ENCODE results near the gene ARHGAP6. TPM values are rescaled to one million over a fixed set of nuclear protein-coding genes. Genes with fewer than 3 reads are reported as not detected.
A peak's percentile ranks its signal among the peaks of the same experiment; 100 is the strongest.

ARHGAP6 gene
- polyA plus RNA-seq, 5 donors = 17.4 to 25.1 (median 21.4) TPM

GRCh38 chrX:11429538-11430085 is 236.1 kb downstream of the ARHGAP6 start:
- no peak for DNase-seq

DNA sequence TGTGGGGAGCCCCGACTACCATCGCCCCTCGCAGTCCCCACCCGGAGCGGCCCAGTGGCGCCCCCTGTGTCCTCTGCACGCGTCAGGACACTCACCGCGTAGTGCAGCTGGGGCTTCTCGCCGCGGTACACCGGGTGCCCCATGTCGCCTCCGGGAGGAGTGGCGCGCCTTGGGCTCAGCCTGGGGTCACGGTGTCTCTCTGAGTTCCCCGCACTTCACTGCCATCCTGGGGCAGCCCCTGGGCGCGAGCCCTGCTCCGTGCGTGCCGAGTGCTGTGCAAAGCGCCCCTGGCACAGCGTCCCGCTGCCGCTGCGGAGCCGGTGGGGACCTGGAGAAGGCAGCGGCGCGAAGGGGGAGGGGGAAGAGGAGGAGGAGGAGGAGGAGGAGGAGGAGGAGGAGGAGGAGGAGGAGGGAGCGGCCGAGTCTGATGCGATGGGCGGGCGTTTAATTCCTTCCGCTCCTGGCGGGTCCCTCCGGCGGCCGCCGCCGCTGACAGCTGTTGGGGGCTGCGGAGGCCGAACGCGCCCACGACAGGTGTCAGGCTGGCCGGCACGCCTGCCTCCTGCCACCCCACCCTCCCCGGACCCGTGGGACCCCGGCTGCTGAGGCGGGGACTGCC is 238.2 kb downstream of the ARHGAP6 start:
- peak in 1 of 2 donors; percentile 19 for DNase-seq

GRCh38 chrX:11426712-11427452 is 238.8 kb downstream of the ARHGAP6 start:
- DNase-seq = peak in 1 of 2 donors; percentile 13

- no peak for DNase-seq
Observed at GRCh38 chrX:11424903-11425674, 240.6 kb downstream of the ARHGAP6 start.

- no peak for DNase-seq
Observed at GRCh38 chrX:11423949-11424348, 241.8 kb downstream of the ARHGAP6 start.

- DNase-seq = no peak
Observed at GRCh38 chrX:11423362-11423818, 242.3 kb downstream of the ARHGAP6 start.

- DNase-seq = no peak
Observed at GRCh38 chrX:11422525-11422857, 243.2 kb downstream of the ARHGAP6 start.

GRCh38 chrX:11421805-11422524 is 243.8 kb downstream of the ARHGAP6 start:
- no peak for DNase-seq

DNA sequence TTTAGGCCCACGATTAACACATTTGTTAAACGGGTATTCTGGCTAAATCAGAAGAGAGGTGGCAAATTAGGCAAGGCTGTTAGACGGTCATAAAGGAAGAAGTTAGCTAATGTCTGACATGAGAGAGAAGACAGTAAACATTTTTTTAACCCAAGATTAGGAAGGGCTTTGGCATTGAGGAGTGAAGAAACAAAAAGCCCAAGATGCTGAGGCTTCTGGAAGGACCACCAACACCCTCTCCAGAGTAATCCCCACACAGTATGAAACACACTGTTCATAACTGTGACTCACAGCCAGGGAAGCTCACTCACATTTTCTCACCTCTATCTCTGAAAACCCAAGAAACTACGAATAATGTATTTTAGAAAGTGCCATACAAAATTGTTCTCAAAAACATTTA is 244.9 kb downstream of the ARHGAP6 start:
- DNase-seq = no peak

DNA sequence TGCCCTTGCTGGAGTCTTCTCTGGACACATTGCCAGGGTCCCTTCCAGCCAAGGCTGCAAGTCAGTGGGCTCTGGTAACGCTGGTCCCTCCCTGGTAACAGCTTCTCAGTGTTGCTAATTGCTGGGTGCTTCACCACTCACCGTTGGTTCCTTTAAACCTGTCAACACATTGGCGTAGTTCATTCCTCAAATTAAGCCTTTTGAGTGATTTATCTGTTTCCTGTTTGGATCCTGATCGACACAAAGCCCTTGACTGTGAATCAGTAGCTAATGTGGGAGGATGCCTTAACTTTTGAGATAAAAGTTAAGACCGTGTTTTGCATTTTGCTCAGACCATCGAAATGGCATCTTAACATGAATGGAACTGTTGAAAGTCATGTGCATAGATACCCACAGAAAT is 246.6 kb downstream of the ARHGAP6 start:
- DNase-seq = no peak

GRCh38 chrX:11416600-11416999 is 249.1 kb downstream of the ARHGAP6 start:
- no peak for DNase-seq

DNA sequence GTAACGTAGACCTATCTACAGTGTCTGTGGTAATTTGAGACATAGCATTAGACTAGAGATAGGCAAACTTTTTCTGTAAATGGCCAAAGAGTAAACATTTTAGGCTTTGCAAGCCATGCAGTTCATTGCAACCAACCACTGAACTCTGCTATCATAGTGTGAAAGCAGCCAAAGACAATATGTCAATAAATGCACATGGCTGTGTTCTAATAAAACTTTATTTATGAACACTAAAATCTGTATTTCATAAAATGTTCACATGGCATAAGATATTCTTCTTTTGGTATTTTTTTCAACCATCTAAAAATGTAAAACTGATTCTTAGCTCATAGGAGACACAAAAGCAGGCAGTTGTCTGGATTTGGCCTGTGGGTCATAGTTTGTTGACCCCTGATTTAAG is 251.6 kb downstream of the ARHGAP6 start:
- DNase-seq = no peak

- no peak for DNase-seq
Observed at GRCh38 chrX:11412715-11413623, 252.8 kb downstream of the ARHGAP6 start.

DNA sequence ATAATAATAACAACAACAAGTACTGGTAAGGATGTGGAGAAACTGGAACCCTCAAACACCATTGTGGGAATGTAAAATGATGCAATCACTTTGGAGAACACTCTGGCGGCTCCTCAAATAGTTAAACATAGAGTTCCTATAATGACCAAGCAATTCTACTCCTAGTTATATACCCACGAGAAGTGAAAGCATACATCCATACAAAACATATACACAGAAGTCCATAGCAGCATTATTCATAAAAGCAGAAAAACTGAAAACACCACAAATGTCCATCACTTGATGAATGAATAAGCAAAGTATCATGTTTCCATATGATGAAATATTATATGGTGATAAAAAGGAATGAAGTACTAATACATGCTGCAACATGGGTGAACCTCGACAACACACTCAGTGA is 255.8 kb downstream of the ARHGAP6 start:
- DNase-seq = no peak

GRCh38 chrX:11408783-11409182 is 256.9 kb downstream of the ARHGAP6 start:
- no peak for DNase-seq

DNA sequence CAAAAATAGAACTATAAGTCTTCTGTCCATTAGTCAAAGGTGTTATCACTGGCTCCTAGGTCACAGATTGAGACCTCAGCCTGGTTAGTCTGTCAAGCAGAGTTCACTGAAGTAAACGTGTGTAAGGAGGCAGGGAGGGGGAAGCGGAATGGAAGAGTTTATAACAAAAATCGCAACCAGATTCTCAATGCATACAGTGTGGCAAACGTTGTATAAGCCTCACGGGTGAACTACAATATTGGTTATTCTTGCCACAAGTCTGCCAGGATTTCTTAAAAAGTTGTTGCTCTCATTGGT is 257.7 kb downstream of the ARHGAP6 start:
- no peak for DNase-seq

DNA sequence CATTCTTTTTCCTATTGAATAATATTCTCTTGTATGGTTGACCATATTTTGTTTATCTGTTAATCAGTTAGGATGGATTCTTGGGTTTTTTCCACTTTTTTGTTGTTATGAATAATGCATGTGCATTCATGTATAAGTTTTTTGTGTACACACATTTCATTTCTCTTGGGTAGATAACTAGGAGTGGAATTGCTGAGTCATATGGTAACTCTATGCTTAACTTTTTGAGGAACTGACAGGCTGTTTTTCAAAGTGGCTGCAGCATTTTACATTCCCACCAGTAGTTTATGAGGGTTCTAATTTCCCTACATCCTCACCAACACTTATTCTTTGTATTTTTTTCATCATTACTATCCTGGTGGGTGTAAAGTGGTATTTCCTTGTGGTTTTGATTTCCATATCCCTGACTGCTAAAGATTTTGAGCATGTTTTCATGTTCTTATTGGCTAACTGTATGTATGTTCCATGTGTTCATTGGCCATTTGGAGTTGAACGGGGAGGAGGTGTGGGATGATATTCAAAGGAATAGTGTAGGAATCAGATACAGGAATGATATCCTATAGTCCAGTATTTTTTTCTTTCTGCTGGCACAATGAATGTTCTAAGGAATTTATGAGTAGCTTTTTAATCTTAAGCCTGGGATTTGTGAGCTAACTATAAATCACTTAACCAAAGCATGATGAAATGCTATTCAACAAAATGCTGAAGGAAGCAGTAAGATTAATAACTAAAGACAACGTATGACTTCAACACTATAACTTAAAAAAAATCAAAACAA is 258.2 kb downstream of the ARHGAP6 start:
- DNase-seq = no peak

DNA sequence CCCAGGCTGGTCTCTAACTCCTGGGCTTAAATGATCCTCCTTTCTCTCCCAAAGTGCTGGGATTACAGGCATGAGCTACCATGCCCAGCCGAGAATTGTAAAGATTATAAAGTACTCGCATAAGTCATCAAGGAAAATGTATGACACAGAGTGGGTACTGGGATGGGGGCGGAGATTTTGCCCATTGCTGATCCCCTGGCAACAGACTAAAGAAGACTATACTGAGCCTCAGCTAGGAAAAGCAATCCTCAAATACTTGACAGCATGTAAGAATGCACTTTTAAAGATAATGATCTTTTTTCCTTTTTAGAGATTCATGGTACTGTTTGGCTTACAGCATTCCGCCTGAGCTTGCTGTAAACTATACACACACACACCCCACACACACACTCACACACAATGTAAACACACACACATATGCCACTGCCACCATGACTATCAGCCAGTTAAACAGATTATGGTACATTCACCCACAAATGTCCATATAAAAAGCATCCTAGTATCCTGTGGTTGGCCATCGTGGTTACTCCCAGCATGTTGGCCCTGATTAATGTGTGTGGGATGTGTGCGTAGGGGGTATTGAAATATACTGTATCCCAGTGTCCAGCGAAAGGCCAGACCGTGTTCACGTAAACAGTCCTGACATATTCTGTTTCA is 259.5 kb downstream of the ARHGAP6 start:
- DNase-seq = no peak

DNA sequence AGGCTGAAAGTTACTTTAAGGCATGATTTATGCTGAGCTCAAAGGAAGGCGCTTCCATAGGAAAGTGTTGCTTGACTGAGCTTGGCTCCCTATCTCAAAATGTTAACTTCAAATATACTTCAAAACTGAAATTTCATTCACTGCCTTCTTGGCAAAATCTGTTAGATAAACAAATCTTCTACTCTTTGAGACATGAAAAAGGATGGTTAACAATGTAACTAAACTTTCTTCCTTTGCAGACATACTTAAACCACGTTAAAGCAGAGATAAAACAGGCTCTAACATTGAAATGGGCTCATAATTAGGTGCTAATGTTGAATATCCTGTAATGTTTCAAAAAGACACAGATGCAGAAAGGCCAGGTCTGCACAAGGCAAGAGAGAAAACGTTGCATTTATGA is 262.1 kb downstream of the ARHGAP6 start:
- DNase-seq = no peak

GRCh38 chrX:11401966-11402365 is 263.8 kb downstream of the ARHGAP6 start:
- no peak for DNase-seq
